Neural crest cell (in vitro differentiated cells): ENCODE data around the gene SPRYD3. TPM values are rescaled to one million over a fixed set of nuclear protein-coding genes. Genes with fewer than 3 reads are reported as not detected.

Experiments used
- DNase-seq: peaks from one replicate; pipeline ENCODE4 v3.0.0; 2021; ENCODE audit warnings: low read depth, mixed read lengths, low spot score
- H3K27ac Mint-ChIP-seq: one replicate; pipeline ENCODE4 v1.8.0; 2021; ENCODE audit warnings: mild to moderate bottlenecking, mixed read lengths; ENCODE audit not compliant: unreplicated experiment
- H3K27me3 Mint-ChIP-seq: 2 replicates; pipeline ENCODE4 v1.8.0; 2021; ENCODE audit warnings: low read depth, mild to moderate bottlenecking, mixed read lengths
- H3K36me3 Mint-ChIP-seq: 2 replicates; pipeline ENCODE4 v1.8.0; 2021; ENCODE audit warnings: low read depth, mild to moderate bottlenecking, mixed read lengths
- H3K4me1 Mint-ChIP-seq: 2 replicates; pipeline ENCODE4 v1.8.0; 2021; ENCODE audit warnings: mixed read lengths
- H3K4me3 Mint-ChIP-seq: one replicate; pipeline ENCODE4 v1.8.0; 2021; ENCODE audit warnings: mild to moderate bottlenecking, mixed read lengths
- H3K9me3 Mint-ChIP-seq: 2 replicates; pipeline ENCODE4 v1.8.0; 2021; ENCODE audit warnings: mixed read lengths
- CTCF ChIP-seq: fragments of 200-600 bp; sonication (generic); conservative IDR thresholded peaks from 2 replicates; pipeline ENCODE4 v1.5.0; 2021; ENCODE audit warnings: antibody characterized with exemption, mild to moderate bottlenecking
- total RNA-seq: library from RNA; stranded (reverse); gene quantifications from 2 replicates; pipeline ENCODE4 v1.2.1, GENCODE V29; 2021

SPRYD3 gene
- total RNA-seq, 1 donor from 2014 or later: 11.2 TPM

GRCh38 chr12:53050426-53051057, 28.6 kb downstream of the SPRYD3 start:
- Mint-ChIP-seq H3K27me3 (peaks cover 4% of the 10 kb centered on the region), H3K4me3 (peak overlapping the region; percentile 88)
- no peak for DNase-seq

GRCh38 chr12:53049571-53050318, 29.4 kb downstream of the SPRYD3 start, which contains the start of gene TNS2:
Gene TNS2 (plus strand): TSS chr12:53050065. CDS start chr12:53050186, 121 bp downstream.
- peaks cover 72% of the 10 kb centered on the region for H3K4me1 Mint-ChIP-seq
- H3K9me3 Mint-ChIP-seq: no peaks in the 10 kb centered on the region
- H3K4me3 Mint-ChIP-seq: peak within 1 kb of the TSS; percentile 88
- H3K36me3 Mint-ChIP-seq: no peaks in the 10 kb centered on the region
- no peak for DNase-seq
- H3K27ac Mint-ChIP-seq: peak within 1 kb of the TSS; percentile 43
- H3K27me3 Mint-ChIP-seq: peaks cover 7% of the 10 kb centered on the region
- no peak for TF ChIP-seq CTCF

More at GRCh38 chr12:53050426-53051057, 28.6 kb downstream of the SPRYD3 start:
- Mint-ChIP-seq H3K27ac (no peak overlapping the region), H3K36me3 (no peaks in the 10 kb centered on the region), H3K9me3 (no peaks in the 10 kb centered on the region), H3K4me1 (peaks cover 66% of the 10 kb centered on the region)
- no peak for TF ChIP-seq CTCF

- Mint-ChIP-seq H3K27me3 (peaks cover 15% of the 10 kb centered on the region), H3K4me3 (peak overlapping the region; percentile 83), H3K27ac (peak overlapping the region; percentile 43), H3K36me3 (peaks cover 2% of the 10 kb centered on the region), H3K9me3 (no peaks in the 10 kb centered on the region), H3K4me1 (peaks cover 76% of the 10 kb centered on the region)
- TF ChIP-seq CTCF: no peak
- DNase-seq: no peak
Observed at GRCh38 chr12:53048780-53049401, 30.3 kb downstream of the SPRYD3 start.

GRCh38 chr12:53048033-53048779, 31.0 kb downstream of the SPRYD3 start:
- Mint-ChIP-seq H3K9me3 (no peaks in the 10 kb centered on the region), H3K27me3 (peaks cover 15% of the 10 kb centered on the region), H3K36me3 (peaks cover 4% of the 10 kb centered on the region), H3K4me1 (peaks cover 73% of the 10 kb centered on the region), H3K4me3 (peak overlapping the region; percentile 83), H3K27ac (no peak overlapping the region)
- no peak for DNase-seq
- no peak for TF ChIP-seq CTCF
